GM15510 (cell line): Measurements from ENCODE around the gene OTOG.

ENCODE experiments used
- POLR2A ChIP-seq: IDR thresholded peaks from 3 replicates; pipeline ENCODE4 v1.6.1; 2011; ENCODE audit warnings: borderline replicate concordance; ENCODE audit not compliant: insufficient read length; ENCODE audit errors: extremely low read depth

OTOG gene

GRCh38 chr11:17658211-17658610, 111.2 kb downstream of the OTOG start:
- TF ChIP-seq POLR2A = no peak

- no peak for TF ChIP-seq POLR2A
Observed at GRCh38 chr11:17668166-17668565, 121.1 kb downstream of the OTOG start.

GRCh38 chr11:17672469-17672868, 125.4 kb downstream of the OTOG start:
- TF ChIP-seq POLR2A = no peak

- no peak for TF ChIP-seq POLR2A
Observed at GRCh38 chr11:17673951-17674350, 126.9 kb downstream of the OTOG start.

GRCh38 chr11:17682848-17683247, 135.8 kb downstream of the OTOG start:
- no peak for TF ChIP-seq POLR2A

GRCh38 chr11:17683377-17684161, 136.5 kb downstream of the OTOG start:
- no peak for TF ChIP-seq POLR2A

GRCh38 chr11:17684550-17684949, 137.5 kb downstream of the OTOG start:
- no peak for TF ChIP-seq POLR2A

- no peak for TF ChIP-seq POLR2A
Observed at GRCh38 chr11:17686231-17686980, 139.3 kb downstream of the OTOG start.

GRCh38 chr11:17687946-17688670, 141.0 kb downstream of the OTOG start:
- TF ChIP-seq POLR2A = no peak

GRCh38 chr11:17691550-17691949, 144.5 kb downstream of the OTOG start:
- no peak for TF ChIP-seq POLR2A

GRCh38 chr11:17691976-17692375, 144.9 kb downstream of the OTOG start:
- no peak for TF ChIP-seq POLR2A

- no peak for TF ChIP-seq POLR2A
Observed at GRCh38 chr11:17692931-17693330, 145.9 kb downstream of the OTOG start.

- no peak for TF ChIP-seq POLR2A
Observed at GRCh38 chr11:17693531-17693930, 146.5 kb downstream of the OTOG start.

- no peak for TF ChIP-seq POLR2A
Observed at GRCh38 chr11:17694494-17695110, 147.5 kb downstream of the OTOG start.

- no peak for TF ChIP-seq POLR2A
Observed at GRCh38 chr11:17695454-17696441, 148.7 kb downstream of the OTOG start.

GRCh38 chr11:17696741-17697140, 149.7 kb downstream of the OTOG start:
- TF ChIP-seq POLR2A = no peak
